ENCODE results near the gene DPYSL4. TPM values are rescaled to one million over a fixed set of nuclear protein-coding genes. Genes with fewer than 3 reads are reported as not detected.

The DPYSL4 gene
- total RNA-seq, 1 experiment from 2014 or later: 22.4 TPM

Other genes starting within 250 kb of the DPYSL4 start
- 425 and 456 TPM in 2 replicates for gene BNIP3, start 205.0 kb upstream of the DPYSL4 start, total RNA-seq (2014; rRNA removed)
- not detected in 2 replicates for gene JAKMIP3, start 121.0 kb upstream of the DPYSL4 start, total RNA-seq (2014; rRNA removed)
- gene STK32C, start 121.0 kb downstream of the DPYSL4 start, total RNA-seq (2014; rRNA removed): 11.8 and 12.6 TPM in 2 replicates
- 3.7 and 5.1 TPM in 2 replicates for gene LRRC27, start 145.2 kb downstream of the DPYSL4 start, total RNA-seq (2014; rRNA removed)
- 8.2 and 8.5 TPM in 2 replicates for gene PWWP2B, start 210.3 kb downstream of the DPYSL4 start, total RNA-seq (2014; rRNA removed)